ENCODE data around the gene CEP170B.
"Not testable (repeated sequence)": the region's sequence is repeated elsewhere in the genome, so short reads cannot be mapped to it uniquely, and the experiment has no call there.

The CEP170B gene

GRCh38 chr14:104919152-104919992 lies 54.3 kb downstream of the CEP170B start:
- not testable (repeated sequence) for DNase-seq

DNA sequence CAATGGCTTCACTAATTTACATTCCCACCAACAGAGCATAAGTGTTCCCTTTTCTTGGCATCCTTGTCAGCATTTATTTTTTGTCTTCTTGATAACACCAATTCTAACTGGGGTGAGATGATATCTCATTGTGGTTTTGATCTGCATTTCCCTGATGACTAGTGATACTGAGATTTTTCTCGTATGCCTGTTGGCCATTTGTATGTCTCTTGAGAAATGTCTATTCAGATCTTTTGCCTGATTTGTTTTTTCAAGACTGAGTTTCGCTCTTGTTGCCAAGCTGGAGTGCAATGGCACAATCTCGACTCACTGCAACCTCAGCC lies 54.9 kb downstream of the CEP170B start:
- no peak for DNase-seq

- DNase-seq, result no peak
Observed at GRCh38 chr14:104923640-104924420, 58.8 kb downstream of the CEP170B start.

DNA sequence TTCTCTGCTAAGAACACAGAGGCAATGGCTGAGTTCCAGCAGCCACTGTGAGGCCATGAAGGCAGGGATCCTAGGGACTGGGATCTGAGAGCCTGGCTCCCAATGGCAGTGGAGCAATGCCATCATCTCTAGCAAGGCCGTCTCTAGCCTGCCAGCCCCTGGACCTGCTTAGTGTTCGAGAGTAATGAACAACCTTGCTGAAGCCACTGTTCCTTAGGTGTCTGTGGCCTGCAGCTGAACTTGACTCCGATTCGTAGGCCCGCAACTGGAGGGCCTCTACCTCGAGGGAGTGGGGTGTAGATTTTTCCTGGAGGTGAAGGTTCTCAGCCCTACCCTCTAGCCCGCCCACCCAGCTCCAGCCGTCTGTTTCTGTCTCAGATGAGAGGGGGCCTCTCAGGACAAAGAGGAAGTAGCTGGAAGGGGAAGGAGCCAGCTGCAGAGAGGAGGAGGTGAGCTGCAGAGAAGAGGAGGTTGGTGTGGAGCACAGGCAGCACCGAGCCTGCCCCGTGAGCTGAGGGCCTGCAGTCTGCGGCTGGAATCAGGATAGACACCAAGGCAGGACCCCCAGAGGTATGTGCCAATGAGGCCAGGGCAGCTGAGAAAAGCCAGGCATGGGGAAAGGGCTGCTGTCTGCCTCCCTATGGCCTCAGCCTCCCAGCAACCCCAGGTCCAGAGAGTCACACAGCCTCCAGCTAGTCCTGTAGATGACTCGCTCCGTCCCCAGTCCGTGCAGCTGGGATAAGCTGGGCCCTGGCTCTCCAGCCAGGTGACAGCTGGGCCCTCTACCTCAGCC lies 59.5 kb downstream of the CEP170B start, which contains the start of gene PLD4:
PLD4 (plus strand) TSS at position 459 of the 793 bp plus-strand sequence. CDS start 2,262 bp downstream, outside the sequence.
- no peak for DNase-seq

DNA sequence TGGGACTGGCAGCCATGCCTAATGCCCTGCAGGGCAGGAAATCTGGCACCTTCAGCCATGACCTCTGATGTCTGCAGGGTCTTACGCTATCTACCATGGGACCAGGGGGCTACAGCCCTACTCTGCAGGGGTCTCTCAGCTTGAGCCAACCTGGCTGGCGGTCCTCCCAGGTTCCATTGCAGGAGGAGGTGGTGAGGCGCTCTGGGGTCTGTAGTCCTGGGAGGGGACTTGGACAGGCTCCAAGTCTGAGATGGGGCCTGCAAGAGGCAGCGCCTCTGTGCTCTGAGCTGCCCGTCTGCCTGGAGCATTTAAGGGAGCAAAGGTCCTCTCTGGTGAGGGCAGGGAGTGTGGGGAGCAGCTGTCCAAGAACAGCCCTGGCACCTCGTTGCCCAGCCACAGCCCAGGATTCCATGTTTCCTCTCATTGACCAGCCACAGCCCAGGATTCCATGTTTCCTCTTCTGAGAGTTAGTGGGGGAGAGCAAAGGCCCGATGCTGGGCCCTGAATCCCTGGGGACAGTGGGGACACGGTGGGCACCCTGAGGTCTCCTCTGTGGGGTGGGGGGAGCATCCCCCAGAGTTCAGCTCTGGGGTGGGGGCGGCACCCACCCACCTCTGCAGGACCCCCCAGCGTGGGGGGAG lies 60.3 kb downstream of the CEP170B start:
- no peak for DNase-seq

- DNase-seq, result no peak
Observed at GRCh38 chr14:104925855-104926609, 61.0 kb downstream of the CEP170B start.

DNA sequence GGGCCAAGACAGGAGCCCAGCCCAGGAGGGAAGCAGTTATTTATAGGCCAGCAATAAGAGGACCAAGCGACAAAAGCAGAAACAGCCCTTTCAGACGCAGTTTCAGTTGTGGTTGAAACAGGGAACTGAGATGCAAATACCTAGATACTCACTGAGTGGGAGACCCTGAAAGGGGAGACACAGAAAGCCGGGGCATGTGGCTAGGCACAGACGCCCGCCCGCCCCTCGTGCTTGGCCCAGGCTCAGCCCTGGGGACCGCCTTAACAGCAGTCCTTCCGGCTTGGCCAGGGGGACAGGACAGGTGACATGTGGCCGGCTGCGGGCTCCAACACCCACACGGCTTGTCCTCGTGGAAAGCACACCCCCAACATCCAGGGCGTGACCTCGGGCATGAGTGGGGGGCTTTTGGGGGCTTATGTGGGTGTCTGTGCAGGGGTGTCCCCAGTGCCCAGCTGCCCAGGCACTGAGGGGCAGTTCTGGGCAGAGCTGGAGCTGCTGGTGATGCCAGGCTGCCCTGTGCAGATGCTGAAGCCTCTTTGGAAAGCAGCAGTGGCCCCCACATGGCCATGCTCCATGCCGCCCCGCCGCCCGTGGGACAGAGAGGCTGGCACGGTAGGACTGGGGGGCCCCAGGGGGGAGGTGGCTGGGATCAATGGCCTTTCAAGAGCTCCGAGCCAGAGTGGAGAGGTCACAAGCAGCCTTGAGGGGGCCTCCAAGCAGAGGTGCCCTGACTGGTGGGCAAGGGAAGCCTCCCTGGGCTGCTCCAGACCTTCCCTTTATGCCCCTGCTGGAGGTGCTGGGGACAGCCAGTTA lies 61.8 kb downstream of the CEP170B start:
- no peak for DNase-seq

DNA sequence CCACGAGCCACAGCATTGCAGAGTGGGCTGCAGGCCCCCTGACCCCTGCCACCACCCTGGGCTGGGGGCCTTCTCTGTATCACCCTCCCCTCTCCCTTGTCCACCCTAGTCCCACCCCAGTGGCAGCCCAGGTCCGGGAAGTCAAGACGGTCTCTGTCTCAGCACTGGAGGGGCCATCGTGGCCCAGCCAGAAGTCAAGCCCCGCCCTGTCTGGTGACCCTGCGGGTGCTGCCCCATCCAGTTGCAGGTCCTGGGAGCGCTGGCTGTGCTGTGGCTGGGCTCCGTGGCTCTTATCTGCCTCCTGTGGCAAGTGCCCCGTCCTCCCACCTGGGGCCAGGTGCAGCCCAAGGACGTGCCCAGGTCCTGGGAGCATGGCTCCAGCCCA lies 62.4 kb downstream of the CEP170B start:
- no peak for DNase-seq

DNA sequence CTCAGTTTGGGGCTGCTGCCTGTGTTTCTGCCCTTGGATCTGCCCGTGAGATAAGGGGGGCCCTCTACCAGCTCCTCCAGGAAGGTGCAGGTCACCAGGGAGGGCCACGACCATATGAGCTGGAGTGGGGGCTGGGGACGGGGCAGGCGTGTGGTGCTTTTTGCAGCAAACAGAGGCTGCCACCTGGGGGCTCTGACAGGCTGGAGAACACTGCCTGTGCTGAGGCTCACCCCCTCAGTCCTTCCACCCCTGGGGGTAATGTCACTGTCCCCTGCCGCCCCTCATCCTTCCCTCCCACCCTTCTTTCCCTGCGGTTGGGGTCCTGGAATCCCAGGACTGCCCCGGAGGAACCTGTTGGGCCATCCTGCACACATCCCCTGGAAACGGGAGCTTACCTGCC lies 62.8 kb downstream of the CEP170B start:
- DNase-seq, result no peak

DNA sequence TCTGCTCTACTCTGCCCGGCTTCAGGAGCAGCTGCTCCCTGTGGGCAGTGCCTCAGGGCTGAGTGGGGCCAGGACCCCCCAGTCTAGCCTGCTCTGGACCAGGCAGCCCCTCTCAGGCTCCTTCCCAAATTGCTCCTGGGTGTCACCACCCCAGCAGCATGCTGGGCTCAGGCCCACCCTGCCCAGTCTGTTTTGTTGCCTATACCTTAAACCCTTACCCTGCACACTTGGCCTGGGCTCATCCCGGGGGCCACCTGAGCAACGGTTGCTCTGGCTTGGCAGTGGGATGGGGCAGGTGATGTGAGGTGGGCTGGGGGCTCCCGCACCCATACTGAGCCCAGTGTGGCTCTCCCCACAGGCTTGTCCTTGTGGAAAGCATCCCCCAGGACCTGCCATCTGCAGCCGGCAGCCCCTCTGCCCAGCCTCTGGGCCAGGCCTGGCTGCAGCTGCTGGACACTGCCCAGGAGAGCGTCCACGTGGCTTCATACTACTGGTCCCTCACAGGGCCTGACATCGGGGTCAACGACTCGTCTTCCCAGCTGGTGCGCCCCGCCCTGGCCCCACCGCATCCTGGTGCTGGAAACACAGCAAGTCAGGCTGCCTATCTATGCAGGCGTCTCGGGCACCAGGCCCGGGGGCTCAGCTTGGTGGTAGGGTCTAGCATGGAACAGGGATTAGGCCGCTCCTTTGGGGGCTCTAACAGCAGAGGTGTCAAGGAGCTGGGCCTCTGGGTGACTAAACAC lies 63.5 kb downstream of the CEP170B start:
- no peak for DNase-seq

DNA sequence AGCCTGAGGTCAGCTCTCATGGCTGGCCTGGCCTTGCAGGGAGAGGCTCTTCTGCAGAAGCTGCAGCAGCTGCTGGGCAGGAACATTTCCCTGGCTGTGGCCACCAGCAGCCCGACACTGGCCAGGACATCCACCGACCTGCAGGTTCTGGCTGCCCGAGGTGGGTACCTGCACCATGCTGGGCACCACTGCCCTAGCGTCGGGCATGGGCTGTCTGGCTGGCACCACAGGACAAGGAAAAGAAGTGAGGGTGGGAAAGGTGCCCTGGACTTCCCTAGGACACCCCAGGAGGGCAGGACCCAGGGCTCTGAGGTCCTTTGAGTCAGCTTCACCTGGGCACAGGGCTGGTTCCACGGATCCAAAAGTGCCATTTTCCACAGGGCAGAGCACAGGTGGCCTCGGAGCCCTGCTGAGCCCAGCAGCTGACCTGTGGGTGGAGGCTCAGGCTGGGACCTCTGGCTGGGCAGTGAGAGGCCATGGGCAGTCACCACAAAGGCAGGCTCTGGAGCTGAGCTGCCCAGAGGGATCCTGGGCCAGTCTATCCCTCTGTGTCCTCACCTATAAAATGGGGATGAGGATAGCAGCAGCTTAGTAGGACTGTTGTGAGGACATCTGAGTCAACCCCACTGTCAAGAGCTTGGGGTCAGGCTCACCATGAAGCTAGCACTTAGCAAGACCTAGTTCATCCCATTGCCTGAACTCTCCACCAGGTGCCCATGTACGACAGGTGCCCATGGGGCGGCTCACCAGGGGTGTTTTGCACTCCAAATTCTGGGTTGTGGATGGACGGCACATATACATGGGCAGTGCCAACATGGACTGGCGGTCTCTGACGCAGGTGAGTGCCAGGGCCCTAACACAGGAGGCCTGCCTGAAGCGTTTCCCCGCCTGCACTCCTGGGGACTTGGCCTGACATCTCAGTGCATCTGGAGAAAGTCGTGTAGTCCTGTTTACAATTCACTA lies 64.5 kb downstream of the CEP170B start:
- peak; percentile 38 for DNase-seq

DNA sequence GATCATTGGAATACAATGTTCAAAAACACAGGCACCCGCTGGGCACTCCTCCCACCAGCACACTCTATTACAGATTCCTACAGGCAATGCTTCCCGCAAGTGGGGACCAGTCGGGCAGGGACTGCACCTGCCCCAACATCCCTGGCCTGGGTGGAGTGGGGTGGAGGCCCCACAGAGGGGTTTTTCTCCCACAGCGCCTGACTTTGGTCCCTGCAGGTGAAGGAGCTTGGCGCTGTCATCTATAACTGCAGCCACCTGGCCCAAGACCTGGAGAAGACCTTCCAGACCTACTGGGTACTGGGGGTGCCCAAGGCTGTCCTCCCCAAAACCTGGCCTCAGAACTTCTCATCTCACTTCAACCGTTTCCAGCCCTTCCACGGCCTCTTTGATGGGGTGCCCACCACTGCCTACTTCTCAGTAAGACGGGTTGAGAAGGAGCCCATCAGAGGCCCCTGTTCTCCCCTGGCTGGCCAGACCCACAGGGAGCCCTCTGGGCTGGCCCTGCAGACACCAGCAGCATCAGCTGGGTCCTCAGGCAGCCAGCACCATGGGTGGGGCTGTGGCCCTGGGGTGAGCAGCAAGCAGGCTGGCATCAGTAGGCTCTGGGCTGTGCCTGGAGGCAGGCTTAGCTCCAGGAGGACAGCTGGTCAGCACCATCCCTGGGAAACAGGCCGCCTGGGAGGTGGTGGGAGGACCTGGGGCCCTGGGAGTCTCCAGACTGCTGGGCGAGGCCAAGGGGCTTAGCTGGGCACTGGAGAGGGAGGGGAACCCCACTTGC lies 65.6 kb downstream of the CEP170B start:
- peak; percentile 57 for DNase-seq

DNA sequence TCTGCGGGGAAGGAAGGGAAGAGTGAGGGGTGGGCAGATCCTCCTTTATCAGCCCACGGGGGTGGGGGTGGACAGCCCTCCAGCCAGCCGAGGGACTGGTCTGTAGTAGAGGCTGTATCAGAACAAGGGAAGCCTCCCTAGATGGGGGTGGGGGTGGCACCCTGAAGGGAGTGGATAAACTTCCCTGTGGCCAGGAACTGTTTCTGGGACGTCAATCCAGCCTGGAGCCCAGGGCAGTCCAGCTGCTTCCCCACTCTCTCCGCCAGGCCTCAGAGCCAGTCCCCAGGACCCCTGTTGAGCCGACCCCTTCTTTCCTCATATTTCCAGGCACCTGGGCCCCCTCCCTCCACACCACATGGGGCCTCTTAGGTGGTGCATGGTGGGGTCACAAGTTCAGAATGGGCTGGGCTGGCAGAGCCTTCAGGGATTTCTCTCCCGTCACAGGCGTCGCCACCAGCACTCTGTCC lies 66.3 kb downstream of the CEP170B start:
- DNase-seq, result no peak

DNA sequence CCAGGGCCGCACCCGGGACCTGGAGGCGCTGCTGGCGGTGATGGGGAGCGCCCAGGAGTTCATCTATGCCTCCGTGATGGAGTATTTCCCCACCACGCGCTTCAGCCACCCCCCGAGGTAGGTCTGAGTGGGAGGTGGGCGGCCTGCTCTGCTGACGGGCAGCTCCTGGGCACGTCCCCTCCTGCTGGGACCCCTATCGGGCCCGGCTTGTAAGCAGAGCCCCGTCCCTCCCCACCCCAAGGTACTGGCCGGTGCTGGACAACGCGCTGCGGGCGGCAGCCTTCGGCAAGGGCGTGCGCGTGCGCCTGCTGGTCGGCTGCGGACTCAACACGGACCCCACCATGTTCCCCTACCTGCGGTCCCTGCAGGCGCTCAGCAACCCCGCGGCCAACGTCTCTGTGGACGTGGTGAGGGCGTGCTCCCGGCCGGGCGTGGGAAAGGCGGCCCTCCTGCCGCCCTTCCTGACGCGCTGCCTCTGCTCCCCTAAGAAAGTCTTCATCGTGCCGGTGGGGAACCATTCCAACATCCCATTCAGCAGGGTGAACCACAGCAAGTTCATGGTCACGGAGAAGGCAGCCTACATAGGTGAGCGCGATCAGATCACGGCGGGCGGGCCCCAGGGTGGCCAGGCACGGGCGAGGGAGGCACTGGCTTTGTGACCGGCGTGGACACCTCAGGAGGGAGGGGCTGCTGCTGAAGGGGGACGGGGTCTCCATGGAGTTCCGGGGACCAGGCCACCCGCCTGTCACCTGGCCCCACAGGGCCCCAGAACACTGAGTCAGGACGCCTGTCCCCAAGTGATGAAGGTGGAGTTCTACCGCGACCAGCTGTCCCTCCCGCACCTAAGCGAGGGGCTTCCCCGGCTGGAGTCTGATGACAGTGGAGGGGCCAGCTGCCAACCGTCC lies 67.0 kb downstream of the CEP170B start:
- DNase-seq, result no peak

DNA sequence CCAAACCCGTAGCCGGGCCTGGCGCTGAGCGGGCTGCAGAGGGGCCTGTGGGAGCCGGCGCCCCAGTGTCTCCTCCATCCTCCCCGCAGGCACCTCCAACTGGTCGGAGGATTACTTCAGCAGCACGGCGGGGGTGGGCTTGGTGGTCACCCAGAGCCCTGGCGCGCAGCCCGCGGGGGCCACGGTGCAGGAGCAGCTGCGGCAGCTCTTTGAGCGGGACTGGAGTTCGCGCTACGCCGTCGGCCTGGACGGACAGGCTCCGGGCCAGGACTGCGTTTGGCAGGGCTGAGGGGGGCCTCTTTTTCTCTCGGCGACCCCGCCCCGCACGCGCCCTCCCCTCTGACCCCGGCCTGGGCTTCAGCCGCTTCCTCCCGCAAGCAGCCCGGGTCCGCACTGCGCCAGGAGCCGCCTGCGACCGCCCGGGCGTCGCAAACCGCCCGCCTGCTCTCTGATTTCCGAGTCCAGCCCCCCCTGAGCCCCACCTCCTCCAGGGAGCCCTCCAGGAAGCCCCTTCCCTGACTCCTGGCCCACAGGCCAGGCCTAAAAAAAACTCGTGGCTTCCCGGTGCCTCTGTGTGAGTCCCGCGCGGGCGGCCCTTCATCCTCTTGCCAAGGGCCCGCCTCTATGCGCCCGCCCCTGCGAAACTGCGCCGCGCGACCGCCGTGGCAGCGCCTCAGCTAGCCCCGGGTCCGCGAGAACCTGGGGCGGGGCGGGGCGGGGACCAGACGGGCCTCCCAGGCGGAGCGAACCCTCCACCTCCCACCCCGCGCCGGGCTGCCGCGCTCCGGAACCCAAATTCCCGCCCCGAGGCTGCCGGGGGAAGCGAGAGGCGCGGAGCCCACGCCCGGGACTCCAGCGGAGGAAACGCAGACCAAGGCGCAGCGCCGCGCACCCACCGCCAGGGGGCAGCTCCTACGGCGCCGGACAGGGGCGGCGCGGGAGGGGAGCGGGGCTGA lies 67.9 kb downstream of the CEP170B start:
- peak; percentile 95 for DNase-seq
